Tibial nerve (tissue), 4 donors: ENCODE measurements around the gene ICAM3. TPM values are rescaled to one million over a fixed set of nuclear protein-coding genes. Genes with fewer than 3 reads are reported as not detected.
A peak's percentile ranks its signal among the peaks of the same experiment; 100 is the strongest.
"Not testable (repeated sequence)": the region's sequence is repeated elsewhere in the genome, so short reads cannot be mapped to it uniquely, and the experiment has no call there.

Experiments used
- DNase-seq, 2 donors: peaks; one replicate each; pipeline ENCODE4 v3.0.0-alpha.2; 2019; ENCODE audit warnings: low spot score in 2 of 2
- H3K27ac ChIP-seq, 4 donors: fragments of 200-600 bp; sonication (generic) in 3 of 4; one replicate each; pipeline ENCODE4 v1.5.1; 2017 to 2019; ENCODE audit warnings: mild to moderate bottlenecking in 1 of 4
- H3K27me3 ChIP-seq, 2 donors: fragments of 200-600 bp; sonication (generic) in 1 of 2; one replicate each; pipeline versions ENCODE4 v1.5.1 to v1.6.0; 2017 to 2019
- H3K36me3 ChIP-seq, 3 donors: fragments of 200-600 bp; sonication (generic); one replicate each; pipeline ENCODE4 v1.5.1; 2018 to 2019
- H3K4me1 ChIP-seq, 4 donors: fragments of 200-600 bp; sonication (generic) in 3 of 4; one replicate each; pipeline ENCODE4 v1.5.1; 2017 to 2019
- H3K4me3 ChIP-seq, 4 donors: fragments of 200-600 bp; sonication (generic) in 3 of 4; one replicate each; pipeline ENCODE4 v1.5.1; 2017 to 2019; ENCODE audit warnings: mild to moderate bottlenecking in 1 of 4, moderate library complexity in 1 of 4
- H3K9me3 ChIP-seq, 4 donors: fragments of 200-600 bp; sonication (generic) in 3 of 4; one replicate each; pipeline ENCODE4 v1.5.1; 2017 to 2019
- CTCF ChIP-seq, 5 experiments: fragments of 200-600 bp in 3 of 5; fragments of 450-650 bp in 2 of 5; sonication (generic) in 3 of 5; IDR thresholded peaks; one replicate each; pipeline ENCODE4 v1.5.1; 2016 to 2019; ENCODE audit warnings: antibody characterized with exemption in 5 of 5, mild to moderate bottlenecking in 3 of 5, moderate library complexity in 2 of 5
- EP300 ChIP-seq, 2 donors: sonication (generic); formaldehyde crosslinking; IDR thresholded peaks; one replicate each; pipeline ENCODE4 v1.6.1; 2017; ENCODE audit warnings: antibody characterized with exemption in 2 of 2, mild to moderate bottlenecking in 1 of 2
- POLR2A ChIP-seq, 2 donors: fragments of 450-650 bp; IDR thresholded peaks; one replicate each; pipeline ENCODE4 v1.6.1; 2017; ENCODE audit warnings: antibody characterized with exemption in 2 of 2, mild to moderate bottlenecking in 2 of 2, moderate library complexity in 2 of 2
- WGBS, 2 donors: methylation state at CpG; one replicate each; pipeline ENCODE4 v1.1.5; 2018; 5-methylcytosine and 5-hydroxymethylcytosine counted together
- total RNA-seq, 4 donors: library from RNA; depleted of rRNA; stranded (reverse); fragments of >200 nt; gene quantifications; one replicate each; pipeline ENCODE4 v1.1.0, GENCODE V29; 2016

Gene ICAM3
- total RNA-seq, 4 donors from 2014 or later: 3.1 to 9.8 (median 3.3) TPM

GRCh38 chr19:10379880-10380312 lies 40.5 kb upstream of the ICAM3 start:
- H3K4me1 ChIP-seq: peaks cover 0 to 23% (median 13%) of the 10 kb centered on the region in 4 donors
- WGBS, 2 donors: 0 to 1% methylated on average over 10 of the region's 10 CpGs
- TF ChIP-seq CTCF (IDR thresholded peaks at IDR 0.05) (no peak), EP300 (IDR thresholded peaks at IDR 0.05) (no peak), POLR2A (IDR thresholded peaks at IDR 0.05) (no peak)
- no peaks in the 10 kb centered on the region for H3K27me3 ChIP-seq
- no peaks in the 10 kb centered on the region for H3K9me3 ChIP-seq
- DNase-seq: no peak
- peak overlapping the region; percentile 46 to 98 (median 86) for H3K4me3 ChIP-seq
- H3K36me3 ChIP-seq: peaks cover 0 to 34% (median 0%) of the 10 kb centered on the region in 3 donors
- H3K27ac ChIP-seq: peak overlapping the region; percentile 72 to 94 (median 80)

- WGBS, 2 donors: 88 to 94% methylated on average over 3 to 8 of the region's 8 CpGs
These were observed 38.7 kb upstream of the ICAM3 start for GRCh38 chr19:10378124-10378523.

GRCh38 chr19:10377140-10377640 lies 37.8 kb upstream of the ICAM3 start:
- Histone ChIP-seq H3K36me3 (peaks cover 0 to 55% (median 5%) of the 10 kb centered on the region in 3 donors), H3K4me1 (peaks cover 0 to 23% (median 13%) of the 10 kb centered on the region in 4 donors)
- H3K27me3 ChIP-seq, H3K9me3 ChIP-seq, H3K4me3 ChIP-seq, DNase-seq, H3K27ac ChIP-seq: not testable (repeated sequence)
- 91 to 99% methylated on average over 2 of the region's 2 CpGs for WGBS, 2 donors

More at GRCh38 chr19:10378124-10378523, 38.7 kb upstream of the ICAM3 start:
- Histone ChIP-seq H3K36me3 (peaks cover 0 to 47% (median 4%) of the 10 kb centered on the region in 3 donors), H3K4me3 (no peak overlapping the region), H3K27ac (no peak overlapping the region), H3K9me3 (no peaks in the 10 kb centered on the region), H3K27me3 (no peaks in the 10 kb centered on the region), H3K4me1 (peaks cover 0 to 23% (median 13%) of the 10 kb centered on the region in 4 donors)
- no peak for DNase-seq
- TF ChIP-seq EP300 (IDR thresholded peaks at IDR 0.05) (no peak), CTCF (IDR thresholded peaks at IDR 0.05) (no peak), POLR2A (IDR thresholded peaks at IDR 0.05) (no peak)

GRCh38 chr19:10374931-10375330 lies 35.5 kb upstream of the ICAM3 start:
- H3K4me1 ChIP-seq: peaks cover 0 to 17% (median 8%) of the 10 kb centered on the region in 4 donors
- peaks cover 0 to 75% (median 15%) of the 10 kb centered on the region in 3 donors for H3K36me3 ChIP-seq
- H3K27me3 ChIP-seq: no peaks in the 10 kb centered on the region
- no peak overlapping the region for H3K4me3 ChIP-seq
- no peak for TF ChIP-seq EP300 (IDR thresholded peaks at IDR 0.05)
- TF ChIP-seq POLR2A (IDR thresholded peaks at IDR 0.05): no peak
- no peak for TF ChIP-seq CTCF (IDR thresholded peaks at IDR 0.05)
- H3K27ac ChIP-seq: no peak overlapping the region
- H3K9me3 ChIP-seq: no peaks in the 10 kb centered on the region
- WGBS, 2 donors: 83 to 89% methylated on average over 5 of the region's 5 CpGs
- no peak for DNase-seq

- no peak for DNase-seq
- H3K36me3 ChIP-seq: peaks cover 0 to 88% (median 15%) of the 10 kb centered on the region in 3 donors
- WGBS, 2 donors: 81 to 94% methylated on average over 3 of the region's 3 CpGs
- no peak for TF ChIP-seq CTCF (IDR thresholded peaks at IDR 0.05)
- no peak for TF ChIP-seq EP300 (IDR thresholded peaks at IDR 0.05)
- TF ChIP-seq POLR2A (IDR thresholded peaks at IDR 0.05): no peak
- H3K27ac ChIP-seq: no peak overlapping the region
- H3K4me1 ChIP-seq: no peaks in the 10 kb centered on the region
- no peaks in the 10 kb centered on the region for H3K27me3 ChIP-seq
- H3K9me3 ChIP-seq: peaks cover 0 to 5% (median 0%) of the 10 kb centered on the region in 4 donors
- H3K4me3 ChIP-seq: no peak overlapping the region
These were observed 33.3 kb upstream of the ICAM3 start for GRCh38 chr19:10372690-10373089.
